ENCODE data around the gene HLA-DQB1. TPM values are rescaled to one million over a fixed set of nuclear protein-coding genes. Genes with fewer than 3 reads are reported as not detected.
"Not testable (repeated sequence)": the region's sequence is repeated elsewhere in the genome, so short reads cannot be mapped to it uniquely, and the experiment has no call there.

HLA-DQB1 gene
- total and polyA plus RNA-seq, 2 donors (not counting 3 experiments of a cell fraction or from before 2014, with no cell fraction given): not detected

GRCh38 chr6:32658268-32658897 lies 8.1 kb downstream of the HLA-DQB1 start:
- intact Hi-C loops (cut with micrococcal nuclease) (no loop called here), dilution Hi-C loops (cut with MboI; ENCODE audit: extremely low pct_ligation_motif_present, low sequenced_read_pairs) (no loop called here)
- no TSS peak for BruUV-seq (replicated peaks)
- DNase-seq (ENCODE audit: low read depth, low spot score) (no peak), FAIRE-seq (no peak)
- Histone ChIP-seq H3K9me1 (replicated peaks; ENCODE audit: control insufficient read depth, extremely low read depth, insufficient read depth, low read length) (no peaks in the 10 kb centered on the region), H3K4me2 (ENCODE audit: insufficient read depth, low read length) (no peak overlapping the region), H3K4me1 (ENCODE audit: control insufficient read depth, extremely low read depth, insufficient read depth, low read length) (no peaks in the 10 kb centered on the region), H3K27me3 (ENCODE audit: control insufficient read depth in 2 of 2, insufficient read depth in 2 of 2, low read length in 2 of 2) (no peaks in the 10 kb centered on the region), H3K9ac (replicated peaks; ENCODE audit: extremely low read depth, insufficient read depth, low read length) (no peak overlapping the region), H3K79me2 (ENCODE audit: control insufficient read depth, insufficient read depth, low read length) (no peaks in the 10 kb centered on the region), H3K9me3 (replicated peaks; ENCODE audit: control insufficient read depth, insufficient read depth, low read length) (no peaks in the 10 kb centered on the region), H3K27ac (ENCODE audit: insufficient read depth, low read depth, low read length) (no peak overlapping the region), H3K36me3 (ENCODE audit: control insufficient read depth in 2 of 2, extremely low read depth in 1 of 2, insufficient read depth in 2 of 2, low read length in 2 of 2) (no peaks in the 10 kb centered on the region), H3K4me3 (replicated peaks in 1 of 3; ENCODE audit: insufficient read depth in 1 of 3, low read depth in 1 of 3, low read length in 3 of 3) (no peak overlapping the region), H4K20me1 (replicated peaks; ENCODE audit: control insufficient read depth, extremely low read depth, insufficient read depth, low read length) (no peaks in the 10 kb centered on the region), H2AFZ (ENCODE audit: low read depth, low read length) (no peak overlapping the region)
- ChIA-PET POLR2A (no interaction called here), CTCF (no interaction called here)
- no peak for TF ChIP-seq POLR2AphosphoS5 (IDR thresholded peaks at IDR 0.05; ENCODE audit: insufficient read depth, low read depth, low read length)
- no peak for TF ChIP-seq EZH2 (IDR thresholded peaks at IDR 0.05; ENCODE audit: borderline replicate concordance, low read depth, low read length, severe bottlenecking)
- no peak for TF ChIP-seq MYC (IDR thresholded peaks at IDR 0.05; ENCODE audit: low read depth, low read length)
- TF ChIP-seq MAX (IDR thresholded peaks at IDR 0.05; ENCODE audit: insufficient read depth, insufficient read length): no peak
- TF ChIP-seq JUN (IDR thresholded peaks at IDR 0.05; ENCODE audit: borderline replicate concordance, insufficient read depth, insufficient read length, low read depth): no peak
- TF ChIP-seq CTCF (IDR thresholded peaks at IDR 0.05; ENCODE audit: extremely low read depth in 1 of 2, insufficient read depth in 1 of 2, low read depth in 1 of 2, low read length in 2 of 2): no peak
- no peak for TF ChIP-seq GATA2 (IDR thresholded peaks at IDR 0.05; ENCODE audit: insufficient read depth, insufficient read length, low read depth, low read length)
- no peak for TF ChIP-seq POLR2A (IDR thresholded peaks at IDR 0.05; ENCODE audit: low read depth, low read length)
- TF ChIP-seq FOS (IDR thresholded peaks at IDR 0.05; ENCODE audit: borderline replicate concordance, insufficient read depth, low read length): no peak

- FAIRE-seq; H3K9ac ChIP-seq (replicated peaks; ENCODE audit: extremely low read depth, insufficient read depth, low read length); CTCF ChIA-PET; dilution Hi-C loops (cut with MboI; ENCODE audit: extremely low pct_ligation_motif_present, low sequenced_read_pairs); H3K4me1 ChIP-seq (ENCODE audit: control insufficient read depth, extremely low read depth, insufficient read depth, low read length); H3K27me3 ChIP-seq (ENCODE audit: control insufficient read depth in 2 of 2, insufficient read depth in 2 of 2, low read length in 2 of 2); intact Hi-C loops (cut with micrococcal nuclease); DNase-seq (ENCODE audit: low read depth, low spot score); POLR2A ChIA-PET; H3K9me1 ChIP-seq (replicated peaks; ENCODE audit: control insufficient read depth, extremely low read depth, insufficient read depth, low read length); H3K36me3 ChIP-seq (ENCODE audit: control insufficient read depth in 2 of 2, extremely low read depth in 1 of 2, insufficient read depth in 2 of 2, low read length in 2 of 2); H3K27ac ChIP-seq (ENCODE audit: insufficient read depth, low read depth, low read length); BruUV-seq (replicated peaks); H2AFZ ChIP-seq (ENCODE audit: low read depth, low read length); H3K4me3 ChIP-seq (replicated peaks in 1 of 3; ENCODE audit: insufficient read depth in 1 of 3, low read depth in 1 of 3, low read length in 3 of 3); H4K20me1 ChIP-seq (replicated peaks; ENCODE audit: control insufficient read depth, extremely low read depth, insufficient read depth, low read length); H3K79me2 ChIP-seq (ENCODE audit: control insufficient read depth, insufficient read depth, low read length); H3K4me2 ChIP-seq (ENCODE audit: insufficient read depth, low read length); H3K9me3 ChIP-seq (replicated peaks; ENCODE audit: control insufficient read depth, insufficient read depth, low read length): not testable (repeated sequence)
Measured at GRCh38 chr6:32657819-32658218, 8.6 kb downstream of the HLA-DQB1 start.

GRCh38 chr6:32657329-32657728 lies 9.1 kb downstream of the HLA-DQB1 start:
- H3K9ac ChIP-seq (replicated peaks; ENCODE audit: extremely low read depth, insufficient read depth, low read length); H2AFZ ChIP-seq (ENCODE audit: low read depth, low read length); H3K4me2 ChIP-seq (ENCODE audit: insufficient read depth, low read length); FAIRE-seq; dilution Hi-C loops (cut with MboI; ENCODE audit: extremely low pct_ligation_motif_present, low sequenced_read_pairs); H3K9me3 ChIP-seq (replicated peaks; ENCODE audit: control insufficient read depth, insufficient read depth, low read length); BruUV-seq (replicated peaks); intact Hi-C loops (cut with micrococcal nuclease); POLR2A ChIA-PET; H4K20me1 ChIP-seq (replicated peaks; ENCODE audit: control insufficient read depth, extremely low read depth, insufficient read depth, low read length); DNase-seq (ENCODE audit: low read depth, low spot score); H3K27me3 ChIP-seq (ENCODE audit: control insufficient read depth in 2 of 2, insufficient read depth in 2 of 2, low read length in 2 of 2); CTCF ChIA-PET; H3K79me2 ChIP-seq (ENCODE audit: control insufficient read depth, insufficient read depth, low read length); H3K4me1 ChIP-seq (ENCODE audit: control insufficient read depth, extremely low read depth, insufficient read depth, low read length); H3K36me3 ChIP-seq (ENCODE audit: control insufficient read depth in 2 of 2, extremely low read depth in 1 of 2, insufficient read depth in 2 of 2, low read length in 2 of 2); H3K9me1 ChIP-seq (replicated peaks; ENCODE audit: control insufficient read depth, extremely low read depth, insufficient read depth, low read length); H3K4me3 ChIP-seq (replicated peaks in 1 of 3; ENCODE audit: insufficient read depth in 1 of 3, low read depth in 1 of 3, low read length in 3 of 3); H3K27ac ChIP-seq (ENCODE audit: insufficient read depth, low read depth, low read length): not testable (repeated sequence)
